Mesendoderm (in vitro differentiated cells): ENCODE results near the gene AIF1.

Source experiments
- DNase-seq: peaks from one replicate; pipeline ENCODE4 v3.0.0; 2013
- H2AK5ac ChIP-seq: 2 replicates; pipeline ENCODE4 v1.6.1; 2013; ENCODE audit warnings: low read length, inconsistent platforms
- H2BK120ac ChIP-seq: 2 replicates; pipeline ENCODE4 v1.6.1; 2013; ENCODE audit warnings: low read depth, mild to moderate bottlenecking, low read length, moderate library complexity, mixed read lengths
- H2BK15ac ChIP-seq: replicated peaks from 2 replicates; pipeline ENCODE4 v1.6.1; 2013; ENCODE audit warnings: low read depth, mild to moderate bottlenecking, moderate library complexity
- H2BK5ac ChIP-seq: 2 replicates; pipeline ENCODE4 v1.6.1; 2013; ENCODE audit warnings: low read length, inconsistent platforms
- H3K18ac ChIP-seq: 2 replicates; pipeline ENCODE4 v1.6.1; 2013; ENCODE audit warnings: mild to moderate bottlenecking, low read length, mixed read lengths
- H3K23ac ChIP-seq: one replicate; pipeline ENCODE4 v1.6.1; 2013; ENCODE audit warnings: low read length
- H3K27ac ChIP-seq: 2 replicates; pipeline ENCODE4 v1.5.1; 2013; ENCODE audit warnings: low read depth, mild to moderate bottlenecking, inconsistent platforms, low read length, moderate library complexity
- H3K27me3 ChIP-seq: 2 replicates; pipeline ENCODE4 v1.6.1; 2013; ENCODE audit warnings: low read length, control low read depth, mild to moderate bottlenecking, inconsistent platforms; ENCODE audit not compliant: insufficient read depth, poor library complexity
- H3K36me3 ChIP-seq: 2 replicates; pipeline ENCODE4 v1.6.1; 2013; ENCODE audit warnings: low read length, inconsistent platforms; ENCODE audit not compliant: control insufficient read depth, insufficient read depth
- H3K4ac ChIP-seq: one replicate; pipeline ENCODE4 v1.6.1; 2013; ENCODE audit warnings: low read depth, mild to moderate bottlenecking, low read length, moderate library complexity
- H3K4me1 ChIP-seq: 2 replicates; pipeline ENCODE4 v1.6.1; 2013; ENCODE audit warnings: low read depth, low read length, inconsistent platforms; ENCODE audit not compliant: control insufficient read depth
- H3K4me2 ChIP-seq: 2 replicates; pipeline ENCODE4 v1.6.1; 2013; ENCODE audit warnings: low read length
- H3K4me3 ChIP-seq: 2 replicates; pipeline ENCODE4 v1.5.1; 2013; ENCODE audit warnings: mild to moderate bottlenecking, low read length
- H3K56ac ChIP-seq: one replicate; pipeline ENCODE4 v1.6.1; 2013; ENCODE audit warnings: low read length
- H3K79me1 ChIP-seq: 2 replicates; pipeline ENCODE4 v1.6.1; 2013; ENCODE audit warnings: low read length, inconsistent platforms
- H3K79me2 ChIP-seq: 2 replicates; pipeline ENCODE4 v1.6.1; 2013; ENCODE audit warnings: mild to moderate bottlenecking, low read length; ENCODE audit not compliant: control insufficient read depth, insufficient read depth
- H3K9ac ChIP-seq: 2 replicates; pipeline ENCODE4 v1.6.1; 2013; ENCODE audit warnings: low read length, inconsistent platforms
- H4K5ac ChIP-seq: one replicate; pipeline ENCODE4 v1.6.1; 2013; ENCODE audit warnings: low read length
- H4K8ac ChIP-seq: one replicate; pipeline ENCODE4 v1.6.1; 2013; ENCODE audit warnings: low read depth, mild to moderate bottlenecking, control low read depth, low read length, moderate library complexity
- WGBS: extraction: QIAGEN DNeasy Blood & Tissue Kit; methylation state at CpG from one replicate; pipeline ENCODE4 v1.1.7; 2013; ENCODE audit warnings: low lambda C conversion rate, missing lambda C conversion rate; ENCODE audit not compliant: insufficient coverage; ENCODE audit errors: extremely low coverage; 5-methylcytosine and 5-hydroxymethylcytosine counted together

AIF1 gene

GRCh38 chr6:31634131-31634530, 19.1 kb downstream of the AIF1 start:
- H2BK15ac ChIP-seq, result no peak overlapping the region
- no peak overlapping the region for H3K4me3 ChIP-seq
- H3K27me3 ChIP-seq, result no peaks in the 10 kb centered on the region
- no peak overlapping the region for H2AK5ac ChIP-seq
- no peak overlapping the region for H3K18ac ChIP-seq
- H4K5ac ChIP-seq, result no peak overlapping the region
- no peak overlapping the region for H3K4me2 ChIP-seq
- no peak for DNase-seq
- H3K79me2 ChIP-seq, result peaks cover 2% of the 10 kb centered on the region
- H3K56ac ChIP-seq, result no peak overlapping the region
- WGBS, result no CpG with 5 or more reads among the region's 3 CpGs
- H3K36me3 ChIP-seq, result peaks cover 59% of the 10 kb centered on the region
- no peaks in the 10 kb centered on the region for H3K4me1 ChIP-seq
- no peak overlapping the region for H3K23ac ChIP-seq
- H3K9ac ChIP-seq, result no peak overlapping the region
- peaks cover 7% of the 10 kb centered on the region for H3K79me1 ChIP-seq
- H3K4ac ChIP-seq, result no peak overlapping the region
- H2BK5ac ChIP-seq, result no peak overlapping the region
- H4K8ac ChIP-seq, result no peak overlapping the region
- no peak overlapping the region for H2BK120ac ChIP-seq
- no peak overlapping the region for H3K27ac ChIP-seq

- no peak overlapping the region for H3K4me3 ChIP-seq
- no peak overlapping the region for H3K4me2 ChIP-seq
- peaks cover 59% of the 10 kb centered on the region for H3K36me3 ChIP-seq
- no peak overlapping the region for H4K5ac ChIP-seq
- no peak overlapping the region for H2BK120ac ChIP-seq
- no peak overlapping the region for H2BK15ac ChIP-seq
- H3K23ac ChIP-seq, result no peak overlapping the region
- H2BK5ac ChIP-seq, result no peak overlapping the region
- no peaks in the 10 kb centered on the region for H3K27me3 ChIP-seq
- no CpG with 5 or more reads among the region's 11 CpGs for whole genome bisulfite sequencing
- H3K9ac ChIP-seq, result no peak overlapping the region
- no peak overlapping the region for H3K18ac ChIP-seq
- peaks cover 7% of the 10 kb centered on the region for H3K79me1 ChIP-seq
- H3K56ac ChIP-seq, result no peak overlapping the region
- H3K79me2 ChIP-seq, result peaks cover 2% of the 10 kb centered on the region
- no peak overlapping the region for H3K27ac ChIP-seq
- no peak overlapping the region for H3K4ac ChIP-seq
- H3K4me1 ChIP-seq, result no peaks in the 10 kb centered on the region
- H2AK5ac ChIP-seq, result no peak overlapping the region
- H4K8ac ChIP-seq, result no peak overlapping the region
- DNase-seq, result no peak
Measured at GRCh38 chr6:31634969-31635575, 20.0 kb downstream of the AIF1 start.

- Histone ChIP-seq H3K4me3 (no peak overlapping the region), H3K9ac (no peak overlapping the region), H3K27ac (no peak overlapping the region), H3K4me2 (no peak overlapping the region), H3K79me2 (no peaks in the 10 kb centered on the region), H3K79me1 (peaks cover 6% of the 10 kb centered on the region), H2AK5ac (no peak overlapping the region), H3K18ac (no peak overlapping the region), H3K4me1 (no peaks in the 10 kb centered on the region), H2BK15ac (no peak overlapping the region), H3K56ac (no peak overlapping the region), H3K36me3 (peaks cover 61% of the 10 kb centered on the region), H4K8ac (no peak overlapping the region), H2BK5ac (no peak overlapping the region), H3K23ac (no peak overlapping the region), H3K4ac (no peak overlapping the region), H2BK120ac (no peak overlapping the region), H3K27me3 (no peaks in the 10 kb centered on the region), H4K5ac (no peak overlapping the region)
- no CpG with 5 or more reads among the region's 27 CpGs for whole genome bisulfite sequencing
- no peak for DNase-seq
Measured at GRCh38 chr6:31636698-31637596, 21.9 kb downstream of the AIF1 start.

GRCh38 chr6:31639043-31639442, 24.0 kb downstream of the AIF1 start:
- Histone ChIP-seq H3K56ac (no peak overlapping the region), H3K4me1 (no peaks in the 10 kb centered on the region), H2BK5ac (no peak overlapping the region), H4K8ac (no peak overlapping the region), H3K4me3 (no peak overlapping the region), H3K27me3 (no peaks in the 10 kb centered on the region), H3K27ac (no peak overlapping the region), H2AK5ac (no peak overlapping the region), H3K79me1 (no peaks in the 10 kb centered on the region), H3K23ac (no peak overlapping the region), H3K79me2 (no peaks in the 10 kb centered on the region), H3K4ac (no peak overlapping the region), H3K9ac (no peak overlapping the region), H3K36me3 (peaks cover 48% of the 10 kb centered on the region), H3K4me2 (no peak overlapping the region), H4K5ac (no peak overlapping the region), H2BK15ac (no peak overlapping the region), H2BK120ac (no peak overlapping the region), H3K18ac (no peak overlapping the region)
- no CpG with 5 or more reads among the region's 9 CpGs for WGBS
- no peak for DNase-seq

- Histone ChIP-seq H3K27me3 (no peaks in the 10 kb centered on the region), H3K56ac (no peak overlapping the region), H3K36me3 (peaks cover 45% of the 10 kb centered on the region), H3K79me1 (no peaks in the 10 kb centered on the region), H2AK5ac (no peak overlapping the region), H3K4me1 (no peaks in the 10 kb centered on the region), H3K4me3 (no peak overlapping the region), H3K9ac (no peak overlapping the region), H3K23ac (no peak overlapping the region), H4K5ac (no peak overlapping the region), H2BK15ac (no peak overlapping the region), H4K8ac (no peak overlapping the region), H3K27ac (no peak overlapping the region), H2BK120ac (no peak overlapping the region), H3K4ac (no peak overlapping the region), H2BK5ac (no peak overlapping the region), H3K18ac (no peak overlapping the region), H3K79me2 (no peaks in the 10 kb centered on the region), H3K4me2 (no peak overlapping the region)
- no peak for DNase-seq
- no CpG with 5 or more reads among the region's 10 CpGs for WGBS
Measured at GRCh38 chr6:31639449-31639861, 24.4 kb downstream of the AIF1 start.
